22Rv1 (cell line): Measurements from ENCODE around the gene PIP5KL1.

Experiments used
- H3K27ac ChIP-seq: fragments of 450-650 bp; 2 replicates; pipeline ENCODE4 v1.5.1; 2017
- ZFX ChIP-seq: fragments of 450-650 bp; IDR thresholded peaks from 2 replicates; pipeline ENCODE4 v1.6.1; 2017; ENCODE audit warnings: antibody characterized with exemption, borderline replicate concordance
- TF ChIP-seq, protein P1 (sequence below): fragments of 450-650 bp; IDR thresholded peaks from 2 replicates; pipeline ENCODE4 v1.5.1; 2017; ENCODE audit warnings: mild to moderate bottlenecking

Gene PIP5KL1

GRCh38 chr9:127876026-127876763 is 54.4 kb downstream of the PIP5KL1 start:
- H3K27ac ChIP-seq: peak overlapping the region; percentile 62; the same call in 1 of the 2 replicates
- TF ChIP-seq, protein P1, sequence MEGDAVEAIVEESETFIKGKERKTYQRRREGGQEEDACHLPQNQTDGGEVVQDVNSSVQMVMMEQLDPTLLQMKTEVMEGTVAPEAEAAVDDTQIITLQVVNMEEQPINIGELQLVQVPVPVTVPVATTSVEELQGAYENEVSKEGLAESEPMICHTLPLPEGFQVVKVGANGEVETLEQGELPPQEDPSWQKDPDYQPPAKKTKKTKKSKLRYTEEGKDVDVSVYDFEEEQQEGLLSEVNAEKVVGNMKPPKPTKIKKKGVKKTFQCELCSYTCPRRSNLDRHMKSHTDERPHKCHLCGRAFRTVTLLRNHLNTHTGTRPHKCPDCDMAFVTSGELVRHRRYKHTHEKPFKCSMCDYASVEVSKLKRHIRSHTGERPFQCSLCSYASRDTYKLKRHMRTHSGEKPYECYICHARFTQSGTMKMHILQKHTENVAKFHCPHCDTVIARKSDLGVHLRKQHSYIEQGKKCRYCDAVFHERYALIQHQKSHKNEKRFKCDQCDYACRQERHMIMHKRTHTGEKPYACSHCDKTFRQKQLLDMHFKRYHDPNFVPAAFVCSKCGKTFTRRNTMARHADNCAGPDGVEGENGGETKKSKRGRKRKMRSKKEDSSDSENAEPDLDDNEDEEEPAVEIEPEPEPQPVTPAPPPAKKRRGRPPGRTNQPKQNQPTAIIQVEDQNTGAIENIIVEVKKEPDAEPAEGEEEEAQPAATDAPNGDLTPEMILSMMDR: no peak
- TF ChIP-seq ZFX: no peak

DNA sequence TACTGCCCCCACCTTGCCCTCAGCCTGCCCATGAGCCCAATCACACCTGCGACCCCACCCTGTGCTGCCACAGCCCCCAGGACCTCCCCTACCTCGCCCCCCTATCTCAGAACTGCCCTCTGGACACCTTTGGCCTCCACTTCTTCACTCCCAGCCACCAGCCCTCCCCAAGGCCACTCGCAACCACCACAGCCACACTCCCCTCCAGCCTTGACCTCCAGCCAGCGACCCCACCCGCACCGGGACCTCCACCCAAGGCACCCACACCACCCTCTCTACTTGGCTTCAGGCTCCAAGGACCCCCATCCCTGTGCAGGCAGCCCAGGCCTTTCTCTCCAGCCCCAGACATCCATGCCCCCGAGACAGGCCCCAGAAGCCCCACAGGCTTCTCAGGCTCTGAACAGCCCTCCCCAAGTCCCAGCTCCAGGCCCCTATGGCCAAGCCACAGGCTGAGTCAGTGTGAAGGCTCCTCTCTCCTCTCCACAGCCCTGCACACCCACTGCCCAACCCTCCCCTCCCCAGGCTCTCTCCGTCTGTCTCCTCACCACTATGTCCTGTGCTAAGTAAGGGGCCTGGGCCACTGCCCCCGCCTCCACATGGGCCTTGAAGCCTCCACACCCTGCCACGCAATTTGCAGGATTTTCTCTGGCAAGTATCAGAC is 55.1 kb downstream of the PIP5KL1 start:
- no peak overlapping the region for H3K27ac ChIP-seq
- TF ChIP-seq ZFX: no peak

DNA sequence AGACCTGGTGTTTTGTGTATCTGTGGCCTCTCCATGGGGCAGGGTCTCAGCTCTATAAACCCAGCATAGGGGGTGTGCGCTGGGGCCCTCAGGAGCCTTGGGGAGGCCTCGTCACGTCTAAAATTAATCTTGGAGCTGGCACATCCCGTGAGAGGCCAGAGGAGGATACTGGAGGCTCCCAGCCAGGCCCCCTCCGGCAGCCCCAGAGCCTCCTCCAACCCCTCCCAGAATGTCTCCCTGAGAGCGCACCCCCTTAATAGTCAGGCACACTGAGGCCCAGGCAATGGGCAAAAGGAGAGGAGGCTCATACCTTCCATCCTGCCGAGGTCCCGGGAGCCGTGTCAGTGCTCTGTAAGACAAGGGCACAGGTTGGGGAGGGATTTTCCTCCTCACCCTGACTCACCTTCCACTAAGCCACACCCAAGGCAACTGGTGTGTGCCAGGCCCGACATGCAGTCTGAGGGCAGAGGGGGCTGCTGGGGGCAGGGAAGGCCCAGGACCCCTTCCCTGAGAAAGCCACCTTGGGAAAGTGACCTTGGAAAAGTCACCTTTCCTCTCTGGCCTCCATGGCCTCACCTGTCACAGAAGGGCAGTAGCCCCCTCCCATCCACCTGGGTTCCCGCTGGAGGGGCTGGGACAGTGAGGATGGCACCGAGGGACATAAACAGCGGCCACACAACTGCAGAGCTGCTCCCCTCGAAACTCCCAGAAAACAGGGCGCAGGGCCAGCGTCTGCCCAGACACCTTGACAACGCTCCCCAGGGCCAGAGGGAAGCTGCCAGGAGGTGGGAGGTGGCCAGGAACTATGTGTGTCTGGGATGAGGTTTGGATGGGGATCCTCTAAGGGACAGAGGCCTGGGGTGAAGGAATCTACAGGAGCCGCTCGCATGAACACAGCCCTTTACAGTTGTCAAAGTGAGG is 56.0 kb downstream of the PIP5KL1 start:
- TF ChIP-seq ZFX: no peak
- TF ChIP-seq, protein P1: no peak
- no peak overlapping the region for H3K27ac ChIP-seq

DNA sequence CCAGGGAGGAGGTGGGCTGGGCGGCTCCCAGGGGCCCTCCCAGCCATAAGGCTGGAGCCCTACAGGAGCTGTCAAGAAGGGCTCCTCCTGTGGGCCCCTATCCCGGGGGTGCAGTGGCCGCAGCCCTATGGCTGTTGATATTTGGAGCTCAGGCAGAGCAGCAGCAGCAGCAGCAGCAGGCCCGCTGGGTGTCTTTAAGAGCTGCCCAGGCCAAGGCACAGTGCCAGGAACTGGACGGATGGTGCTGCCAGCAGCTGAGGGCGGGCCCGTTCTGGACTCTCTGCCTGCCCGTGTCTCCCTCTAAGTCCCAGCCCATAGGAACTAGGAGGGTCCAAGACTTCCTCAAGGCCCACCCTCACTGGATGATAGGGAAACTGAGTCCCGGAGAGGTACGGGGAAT is 56.7 kb downstream of the PIP5KL1 start:
- no peak for TF ChIP-seq ZFX
- H3K27ac ChIP-seq: no peak overlapping the region

GRCh38 chr9:127873223-127873691 is 57.3 kb downstream of the PIP5KL1 start:
- no peak overlapping the region for H3K27ac ChIP-seq
- TF ChIP-seq, protein P1: no peak
- TF ChIP-seq ZFX: no peak

DNA sequence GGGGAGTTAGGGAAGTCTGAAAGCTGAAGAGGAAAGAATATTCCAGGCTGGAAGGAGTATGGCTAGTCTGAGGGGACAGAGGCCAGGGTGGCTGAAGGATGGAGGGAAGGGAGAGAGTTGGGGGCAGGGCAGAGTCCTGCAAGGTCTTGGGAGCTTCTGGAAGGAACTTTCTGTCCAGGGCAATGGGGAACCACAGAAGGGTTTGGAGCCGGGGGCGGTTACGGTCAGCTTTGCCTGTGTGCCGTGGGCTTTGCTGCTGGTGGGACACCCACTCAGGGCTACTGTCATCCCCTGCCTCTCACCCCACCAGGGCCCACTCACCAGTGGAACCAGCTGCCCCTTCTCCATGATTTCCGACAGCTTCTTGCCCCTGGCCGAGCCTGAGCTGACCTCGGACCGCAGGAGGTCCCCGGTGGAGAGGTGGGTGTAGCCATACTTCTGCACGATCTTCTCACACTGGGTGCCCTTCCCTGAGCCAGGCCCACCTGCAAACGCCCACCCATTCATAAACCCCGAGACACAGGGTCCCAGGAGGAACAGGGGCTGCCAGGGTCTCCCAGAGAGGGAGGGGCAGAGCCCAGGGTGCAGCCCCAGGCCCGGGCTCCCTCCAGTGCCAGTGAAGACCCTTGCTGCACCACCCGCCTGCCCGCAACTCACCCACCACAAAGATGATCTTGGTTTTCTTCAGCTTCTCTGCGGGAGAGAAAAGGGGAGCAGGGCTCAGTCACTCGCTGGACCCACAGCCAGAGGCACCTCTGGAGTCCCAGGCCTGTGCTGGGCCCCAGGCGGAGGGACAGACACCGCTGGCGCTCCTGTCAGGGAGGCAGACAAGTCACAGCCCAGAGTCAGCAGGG is 58.0 kb downstream of the PIP5KL1 start:
- H3K27ac ChIP-seq: no peak overlapping the region
- TF ChIP-seq, protein P1: no peak
- no peak for TF ChIP-seq ZFX

DNA sequence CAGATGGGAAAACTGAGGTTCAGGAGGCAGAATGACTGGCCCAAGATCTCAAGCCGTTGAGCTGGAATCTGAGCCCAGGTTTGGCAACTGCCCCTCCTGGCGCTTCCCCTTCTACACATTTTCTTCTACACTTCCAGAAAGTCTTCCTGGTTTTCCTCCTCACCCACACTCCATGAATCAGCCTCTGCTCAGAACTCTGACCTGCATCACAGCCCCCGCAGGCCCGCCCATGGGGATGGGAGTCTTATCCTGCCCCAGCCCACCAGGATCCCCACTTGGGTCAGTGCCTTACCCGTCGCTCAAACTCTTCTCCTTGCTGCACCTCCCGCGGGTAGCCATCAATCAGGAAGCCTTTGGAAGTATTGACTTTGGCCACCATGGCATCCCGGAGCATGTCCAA is 59.0 kb downstream of the PIP5KL1 start:
- H3K27ac ChIP-seq: no peak overlapping the region
- no peak for TF ChIP-seq ZFX

DNA sequence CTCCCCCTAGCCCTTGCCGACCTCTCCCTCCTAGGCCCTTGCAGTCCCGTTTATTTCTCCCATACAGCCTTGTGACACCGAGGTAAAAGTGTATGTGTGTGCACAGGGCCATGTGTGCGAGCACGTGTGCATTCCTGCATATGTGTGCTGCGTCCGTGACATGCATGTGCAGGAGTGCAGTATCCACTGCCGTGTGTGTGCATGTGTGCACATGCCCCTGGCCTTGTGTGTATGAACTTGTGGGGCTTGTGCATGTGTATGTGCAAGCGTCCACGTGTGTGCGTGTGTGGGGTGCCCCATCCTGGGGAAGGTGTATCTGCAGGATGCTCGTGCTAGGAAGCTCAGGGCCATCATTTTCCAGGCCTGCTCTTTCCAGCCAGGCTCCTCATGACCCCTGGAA is 59.7 kb downstream of the PIP5KL1 start:
- TF ChIP-seq, protein P1: no peak
- TF ChIP-seq ZFX: no peak
- H3K27ac ChIP-seq: no peak overlapping the region
